ENCODE results near the gene EML6.
A peak's percentile ranks its signal among the peaks of the same experiment; 100 is the strongest.
"Not testable (repeated sequence)": the region's sequence is repeated elsewhere in the genome, so short reads cannot be mapped to it uniquely, and the experiment has no call there.

Gene EML6

GRCh38 chr2:54975175-54975574 lies 251.7 kb downstream of the EML6 start:
- no peak for DNase-seq

- no peak for DNase-seq
Measured at GRCh38 chr2:54975598-54976492, 252.4 kb downstream of the EML6 start.

GRCh38 chr2:54977149-54977548 lies 253.7 kb downstream of the EML6 start:
- DNase-seq = no peak

- DNase-seq = no peak
Measured at GRCh38 chr2:54979321-54980044, 256.0 kb downstream of the EML6 start.

- DNase-seq = no peak
Measured at GRCh38 chr2:54981385-54981784, 257.9 kb downstream of the EML6 start.

- DNase-seq = no peak
Measured at GRCh38 chr2:54983345-54984220, 260.1 kb downstream of the EML6 start.

- no peak for DNase-seq
Measured at GRCh38 chr2:54984476-54984875, 261.0 kb downstream of the EML6 start.

- no peak for DNase-seq
Measured at GRCh38 chr2:54986264-54986663, 262.8 kb downstream of the EML6 start.

GRCh38 chr2:54988612-54989011 lies 265.1 kb downstream of the EML6 start:
- DNase-seq = no peak

- not testable (repeated sequence) for DNase-seq
Measured at GRCh38 chr2:54990694-54991093, 267.2 kb downstream of the EML6 start.

GRCh38 chr2:54995553-54995952 lies 272.1 kb downstream of the EML6 start:
- DNase-seq = no peak

- DNase-seq = no peak
Measured at GRCh38 chr2:54997826-54998225, 274.4 kb downstream of the EML6 start.

- no peak for DNase-seq
Measured at GRCh38 chr2:54999182-54999581, 275.7 kb downstream of the EML6 start.

GRCh38 chr2:55000341-55000740 lies 276.9 kb downstream of the EML6 start:
- DNase-seq = no peak

- no peak for DNase-seq
Measured at GRCh38 chr2:55001716-55002115, 278.3 kb downstream of the EML6 start.

GRCh38 chr2:55003706-55004639 lies 280.5 kb downstream of the EML6 start:
- DNase-seq = no peak

- DNase-seq = no peak
Measured at GRCh38 chr2:55006306-55006705, 282.8 kb downstream of the EML6 start.

GRCh38 chr2:55009277-55010060 lies 286.0 kb downstream of the EML6 start:
- no peak for DNase-seq

- DNase-seq = peak; percentile 3 to 33
Measured at GRCh38 chr2:55010149-55010591, 286.7 kb downstream of the EML6 start.

GRCh38 chr2:55010915-55011314 lies 287.5 kb downstream of the EML6 start:
- DNase-seq = no peak

Data from activated CD4-positive, alpha-beta T cell treated with anti-CD3 and anti-CD28 coated beads for 4 hours (primary cell).